Smooth muscle cell (in vitro differentiated cells): ENCODE data around the gene SETBP1. TPM values are rescaled to one million over a fixed set of nuclear protein-coding genes. Genes with fewer than 3 reads are reported as not detected.

Experiments
- DNase-seq: peaks from one replicate; lab custom pipeline; 2025; ENCODE audit not compliant: unreplicated experiment; lab: John Stamatoyannopoulos, UW
- H2AFZ ChIP-seq: fragments of 200-600 bp; sonication (generic); 2 replicates; pipeline ENCODE4 v1.6.0; 2016; ENCODE audit warnings: antibody characterized with exemption, low read depth, mild to moderate bottlenecking
- H3F3A ChIP-seq: fragments of 200-600 bp; sonication (generic); 2 replicates; pipeline ENCODE4 v1.6.0; 2017; ENCODE audit warnings: antibody characterized with exemption, low read depth
- H3K27ac ChIP-seq: fragments of 200-600 bp; sonication (generic); 2 replicates; pipeline ENCODE4 v1.5.1; 2016; ENCODE audit warnings: low read depth, mild to moderate bottlenecking
- H3K27me3 ChIP-seq: fragments of 200-600 bp; sonication (generic); 2 replicates; pipeline ENCODE4 v1.6.1; 2016; ENCODE audit warnings: low read depth, mild to moderate bottlenecking
- H3K36me3 ChIP-seq: fragments of 200-600 bp; sonication (generic); 2 replicates; pipeline ENCODE4 v1.5.1; 2016; ENCODE audit warnings: low read depth
- H3K4me1 ChIP-seq: fragments of 200-600 bp; sonication (generic); 2 replicates; pipeline ENCODE4 v1.5.1; 2016; ENCODE audit warnings: low read depth
- H3K4me2 ChIP-seq: fragments of 200-600 bp; sonication (generic); 2 replicates; pipeline ENCODE4 v1.6.0; 2016; ENCODE audit warnings: mild to moderate bottlenecking
- H3K4me3 ChIP-seq: fragments of 200-600 bp; sonication (generic); 2 replicates; pipeline ENCODE4 v1.5.1; 2016; ENCODE audit warnings: mild to moderate bottlenecking
- H3K79me2 ChIP-seq: fragments of 200-600 bp; sonication (generic); 2 replicates; pipeline ENCODE4 v1.6.0; 2016; ENCODE audit warnings: low read depth, mild to moderate bottlenecking
- H3K9ac ChIP-seq: fragments of 200-600 bp; sonication (generic); 2 replicates; pipeline ENCODE4 v1.6.0; 2016; ENCODE audit warnings: low read depth
- H3K9me3 ChIP-seq: fragments of 200-600 bp; sonication (generic); replicated peaks from 2 replicates; pipeline ENCODE4 v1.5.1; 2016; ENCODE audit warnings: low read depth
- H4K20me1 ChIP-seq: fragments of 200-600 bp; sonication (generic); 2 replicates; pipeline ENCODE4 v1.6.0; 2016; ENCODE audit warnings: low read depth
- CTCF ChIP-seq: fragments of 200-600 bp; sonication (generic); IDR thresholded peaks from 2 replicates; pipeline ENCODE4 v1.5.1; 2017; ENCODE audit warnings: borderline replicate concordance, mild to moderate bottlenecking, antibody characterized with exemption; ENCODE audit not compliant: insufficient read depth, poor library complexity, severe bottlenecking
- WGBS: methylation state at CpG from one replicate; pipeline ENCODE4 v1.1.7; 2016; ENCODE audit warnings: low lambda C conversion rate; 5-methylcytosine and 5-hydroxymethylcytosine counted together
- polyA plus RNA-seq: library from polyadenylated mRNA; unstranded; fragments of >200 nt; fragmentation: Nextera tagmentation; extraction: Ambion mirVana; gene quantifications from 2 replicates; pipeline ENCODE4 v1.2.1, GENCODE V29; 2016
- total RNA-seq: library from RNA; depleted of rRNA; stranded (reverse); fragments of >200 nt; gene quantifications from 2 replicates; pipeline ENCODE4 v1.2.3, GENCODE V29; 2014

The SETBP1 gene
- total and polyA plus RNA-seq, 2 experiments from 2014 or later, result 6.1 to 17.7 TPM

GRCh38 chr18:44709307-44710126, 28.8 kb downstream of the SETBP1 start:
- no peak for TF ChIP-seq CTCF
- H2AFZ ChIP-seq, result no peak overlapping the region
- no peak overlapping the region for H3K27ac ChIP-seq
- H3K4me3 ChIP-seq, result no peak overlapping the region
- H3K4me2 ChIP-seq, result peak overlapping the region; percentile 73
- no peaks in the 10 kb centered on the region for H3K27me3 ChIP-seq
- H3K9me3 ChIP-seq, result no peaks in the 10 kb centered on the region
- H4K20me1 ChIP-seq, result peaks cover 19% of the 10 kb centered on the region
- no peak for DNase-seq
- no peak overlapping the region for H3K9ac ChIP-seq
- peaks cover 5% of the 10 kb centered on the region for H3F3A ChIP-seq
- peaks cover 20% of the 10 kb centered on the region for H3K4me1 ChIP-seq
- peaks cover 7% of the 10 kb centered on the region for H3K36me3 ChIP-seq
- 24% methylated on average over 9 of the region's 9 CpGs for WGBS
- peaks cover 38% of the 10 kb centered on the region for H3K79me2 ChIP-seq

- 99% methylated on average over 6 of the region's 8 CpGs for WGBS
- Histone ChIP-seq H3K9me3 (no peaks in the 10 kb centered on the region), H4K20me1 (peaks cover 19% of the 10 kb centered on the region), H3K36me3 (peaks cover 7% of the 10 kb centered on the region), H3K9ac (no peak overlapping the region), H3K27me3 (no peaks in the 10 kb centered on the region), H2AFZ (no peak overlapping the region), H3K79me2 (peaks cover 29% of the 10 kb centered on the region), H3F3A (peaks cover 9% of the 10 kb centered on the region), H3K4me3 (no peak overlapping the region), H3K27ac (no peak overlapping the region), H3K4me2 (no peak overlapping the region), H3K4me1 (peaks cover 33% of the 10 kb centered on the region)
- no peak for TF ChIP-seq CTCF
- DNase-seq, result no peak
Measured at GRCh38 chr18:44710931-44711330, 30.2 kb downstream of the SETBP1 start.

GRCh38 chr18:44712025-44712424, 31.3 kb downstream of the SETBP1 start:
- Histone ChIP-seq H2AFZ (no peak overlapping the region), H3K79me2 (peaks cover 29% of the 10 kb centered on the region), H3F3A (peaks cover 9% of the 10 kb centered on the region), H3K9me3 (no peaks in the 10 kb centered on the region), H3K27ac (no peak overlapping the region), H3K4me1 (peaks cover 36% of the 10 kb centered on the region), H3K9ac (no peak overlapping the region), H3K27me3 (no peaks in the 10 kb centered on the region), H3K4me2 (no peak overlapping the region), H3K4me3 (no peak overlapping the region), H4K20me1 (peaks cover 19% of the 10 kb centered on the region), H3K36me3 (peaks cover 7% of the 10 kb centered on the region)
- TF ChIP-seq CTCF, result no peak
- 66% methylated on average over 2 of the region's 2 CpGs for WGBS
- no peak for DNase-seq

GRCh38 chr18:44713435-44713834, 32.7 kb downstream of the SETBP1 start:
- WGBS, result 96% methylated on average over 3 of the region's 3 CpGs
- TF ChIP-seq CTCF, result no peak

More at GRCh38 chr18:44713435-44713834, 32.7 kb downstream of the SETBP1 start:
- peaks cover 23% of the 10 kb centered on the region for H3K79me2 ChIP-seq
- no peaks in the 10 kb centered on the region for H3K27me3 ChIP-seq
- H2AFZ ChIP-seq, result no peak overlapping the region
- no peaks in the 10 kb centered on the region for H3K9me3 ChIP-seq
- no peak overlapping the region for H3K27ac ChIP-seq
- H3K9ac ChIP-seq, result no peak overlapping the region
- DNase-seq, result no peak
- H3K4me3 ChIP-seq, result no peak overlapping the region
- peaks cover 9% of the 10 kb centered on the region for H3F3A ChIP-seq
- H3K4me2 ChIP-seq, result no peak overlapping the region
- peaks cover 15% of the 10 kb centered on the region for H4K20me1 ChIP-seq
- H3K4me1 ChIP-seq, result peaks cover 36% of the 10 kb centered on the region
- peaks cover 7% of the 10 kb centered on the region for H3K36me3 ChIP-seq
